ENCODE data around the gene ACOX3.

ACOX3 gene

GRCh38 chr4:8435656-8436121 lies 4.8 kb downstream of the ACOX3 start:
- TF ChIP-seq CTCF (IDR thresholded peaks at IDR 0.05; ENCODE audit: control insufficient read depth, insufficient read depth, low read depth, low read length, missing control alignments): no peak
- H3K4me3 ChIP-seq (ENCODE audit: control insufficient read depth, low read depth, low read length): no peak overlapping the region

GRCh38 chr4:8434251-8435073 lies 6.1 kb downstream of the ACOX3 start:
- H3K4me3 ChIP-seq (ENCODE audit: control insufficient read depth, low read depth, low read length): no peak overlapping the region

More at GRCh38 chr4:8435656-8436121, 4.8 kb downstream of the ACOX3 start:
- no peak for DNase-seq (ENCODE audit: low read depth)

GRCh38 chr4:8433136-8433535 lies 7.4 kb downstream of the ACOX3 start:
- no peak for DNase-seq (ENCODE audit: low read depth)
- no peak overlapping the region for H3K4me3 ChIP-seq (ENCODE audit: control insufficient read depth, low read depth, low read length)
- TF ChIP-seq CTCF (IDR thresholded peaks at IDR 0.05; ENCODE audit: control insufficient read depth, insufficient read depth, low read depth, low read length, missing control alignments): no peak

More at GRCh38 chr4:8434251-8435073, 6.1 kb downstream of the ACOX3 start:
- DNase-seq (ENCODE audit: low read depth): no peak
- no peak for TF ChIP-seq CTCF (IDR thresholded peaks at IDR 0.05; ENCODE audit: control insufficient read depth, insufficient read depth, low read depth, low read length, missing control alignments)

GRCh38 chr4:8431553-8431952 lies 9.0 kb downstream of the ACOX3 start:
- no peak overlapping the region for H3K4me3 ChIP-seq (ENCODE audit: control insufficient read depth, low read depth, low read length)
- TF ChIP-seq CTCF (IDR thresholded peaks at IDR 0.05; ENCODE audit: control insufficient read depth, insufficient read depth, low read depth, low read length, missing control alignments): no peak
- no peak for DNase-seq (ENCODE audit: low read depth)

- peak; percentile 56 for TF ChIP-seq CTCF (IDR thresholded peaks at IDR 0.05; ENCODE audit: control insufficient read depth, insufficient read depth, low read depth, low read length, missing control alignments)
- peak; percentile 28 for DNase-seq (ENCODE audit: low read depth)
- peak overlapping the region; percentile 73 for H3K4me3 ChIP-seq (ENCODE audit: control insufficient read depth, low read depth, low read length)
These were observed 12.0 kb downstream of the ACOX3 start for GRCh38 chr4:8428288-8429097.

GRCh38 chr4:8427761-8428287 lies 12.7 kb downstream of the ACOX3 start:
- no peak for TF ChIP-seq CTCF (IDR thresholded peaks at IDR 0.05; ENCODE audit: control insufficient read depth, insufficient read depth, low read depth, low read length, missing control alignments)
- H3K4me3 ChIP-seq (ENCODE audit: control insufficient read depth, low read depth, low read length): peak overlapping the region; percentile 73
- no peak for DNase-seq (ENCODE audit: low read depth)

Data from AG09309 (cell line).